ENCODE results near the gene THBS3. TPM values are rescaled to one million over a fixed set of nuclear protein-coding genes. Genes with fewer than 3 reads are reported as not detected.

THBS3 gene
- total and polyA plus RNA-seq, 2 of the 13 experiments (the other 11 are each of a cell fraction or from before 2014, with no cell fraction given) = 0.86 to 3.6 TPM

DNA sequence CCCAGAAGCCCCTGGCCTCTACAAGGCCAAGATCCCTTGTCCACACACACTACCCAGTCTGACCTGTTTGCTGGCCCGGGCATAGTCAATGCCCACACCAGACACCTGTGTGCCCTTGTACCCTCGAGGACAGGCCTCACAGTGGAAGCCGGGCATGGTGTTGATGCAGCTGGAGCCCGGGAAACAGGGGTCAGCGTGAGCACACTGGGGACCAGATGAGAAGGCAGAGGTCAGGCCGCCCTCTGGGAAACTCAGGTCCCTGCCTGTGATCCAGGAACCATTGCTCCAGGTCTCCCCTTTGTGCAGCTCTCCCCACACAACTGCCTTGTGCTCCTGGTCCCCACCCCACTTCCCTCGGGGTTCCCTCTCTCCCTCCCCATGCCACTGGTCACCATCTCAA is 5.5 kb downstream of the THBS3 start:
- no peaks in the 10 kb centered on the region for H4K20me1 ChIP-seq (ENCODE audit: insufficient read depth, low read length)
- 8% methylated on average over 5 of the region's 7 CpGs for WGBS (ENCODE audit: low lambda C conversion rate)
- no peak for DNase-seq (ENCODE audit: low spot score)
- intact Hi-C loops (cut with micrococcal nuclease; ENCODE audit: unreplicated experiment) = loop anchor here (10.0 kb wide), 1 partner anchor 103 kb away; the partner anchor contains the start of genes FDPS and PKLR
- H3K9me3 ChIP-seq (ENCODE audit: low read length) = no peaks in the 10 kb centered on the region
- no peaks in the 10 kb centered on the region for H3K79me2 ChIP-seq (ENCODE audit: insufficient read depth, low read length)
- in situ Hi-C loops (cut with HindIII; ENCODE audit: extremely low pct_ligation_motif_present, low pct_unique_long_range_greater_than_20kb) = loop anchor here (10.0 kb wide), 1 partner anchor 393 kb away; no protein-coding TSS in a partner anchor
- H2AFZ ChIP-seq (ENCODE audit: low read length) = no peak overlapping the region
- no peak overlapping the region for H3K4me2 ChIP-seq (ENCODE audit: low read depth, low read length)
- ATAC-seq = no peak
- H3K27ac ChIP-seq (ENCODE audit: extremely low read length, insufficient read depth, low read length) = no peak overlapping the region
- H3K36me3 ChIP-seq (replicated peaks in 1 of 2; ENCODE audit: control insufficient read depth in 1 of 2, insufficient read depth in 2 of 2, low read length in 2 of 2) = no peaks in the 10 kb centered on the region
- H3K27me3 ChIP-seq (ENCODE audit: control insufficient read depth in 1 of 2, insufficient read depth in 2 of 2, low read length in 2 of 2) = peaks cover 0 to 38% of the 10 kb centered on the region in 2 experiments; a peak in 4 of 5 replicates
- ChIA-PET POLR2A (no interaction called here), CTCF (ENCODE audit: low intra/inter-chr PET ratio, low total read pairs) (no interaction called here)
- H3K4me1 ChIP-seq (ENCODE audit: insufficient read depth, low read length) = peaks cover 13% of the 10 kb centered on the region
- H3K9ac ChIP-seq (ENCODE audit: insufficient read depth, low read depth, low read length) = no peak overlapping the region
- H3K4me3 ChIP-seq (replicated peaks in 1 of 3; ENCODE audit: insufficient read depth in 1 of 3, low read depth in 2 of 3, low read length in 3 of 3) = no peak overlapping the region
- TF ChIP-seq, protein P1, sequence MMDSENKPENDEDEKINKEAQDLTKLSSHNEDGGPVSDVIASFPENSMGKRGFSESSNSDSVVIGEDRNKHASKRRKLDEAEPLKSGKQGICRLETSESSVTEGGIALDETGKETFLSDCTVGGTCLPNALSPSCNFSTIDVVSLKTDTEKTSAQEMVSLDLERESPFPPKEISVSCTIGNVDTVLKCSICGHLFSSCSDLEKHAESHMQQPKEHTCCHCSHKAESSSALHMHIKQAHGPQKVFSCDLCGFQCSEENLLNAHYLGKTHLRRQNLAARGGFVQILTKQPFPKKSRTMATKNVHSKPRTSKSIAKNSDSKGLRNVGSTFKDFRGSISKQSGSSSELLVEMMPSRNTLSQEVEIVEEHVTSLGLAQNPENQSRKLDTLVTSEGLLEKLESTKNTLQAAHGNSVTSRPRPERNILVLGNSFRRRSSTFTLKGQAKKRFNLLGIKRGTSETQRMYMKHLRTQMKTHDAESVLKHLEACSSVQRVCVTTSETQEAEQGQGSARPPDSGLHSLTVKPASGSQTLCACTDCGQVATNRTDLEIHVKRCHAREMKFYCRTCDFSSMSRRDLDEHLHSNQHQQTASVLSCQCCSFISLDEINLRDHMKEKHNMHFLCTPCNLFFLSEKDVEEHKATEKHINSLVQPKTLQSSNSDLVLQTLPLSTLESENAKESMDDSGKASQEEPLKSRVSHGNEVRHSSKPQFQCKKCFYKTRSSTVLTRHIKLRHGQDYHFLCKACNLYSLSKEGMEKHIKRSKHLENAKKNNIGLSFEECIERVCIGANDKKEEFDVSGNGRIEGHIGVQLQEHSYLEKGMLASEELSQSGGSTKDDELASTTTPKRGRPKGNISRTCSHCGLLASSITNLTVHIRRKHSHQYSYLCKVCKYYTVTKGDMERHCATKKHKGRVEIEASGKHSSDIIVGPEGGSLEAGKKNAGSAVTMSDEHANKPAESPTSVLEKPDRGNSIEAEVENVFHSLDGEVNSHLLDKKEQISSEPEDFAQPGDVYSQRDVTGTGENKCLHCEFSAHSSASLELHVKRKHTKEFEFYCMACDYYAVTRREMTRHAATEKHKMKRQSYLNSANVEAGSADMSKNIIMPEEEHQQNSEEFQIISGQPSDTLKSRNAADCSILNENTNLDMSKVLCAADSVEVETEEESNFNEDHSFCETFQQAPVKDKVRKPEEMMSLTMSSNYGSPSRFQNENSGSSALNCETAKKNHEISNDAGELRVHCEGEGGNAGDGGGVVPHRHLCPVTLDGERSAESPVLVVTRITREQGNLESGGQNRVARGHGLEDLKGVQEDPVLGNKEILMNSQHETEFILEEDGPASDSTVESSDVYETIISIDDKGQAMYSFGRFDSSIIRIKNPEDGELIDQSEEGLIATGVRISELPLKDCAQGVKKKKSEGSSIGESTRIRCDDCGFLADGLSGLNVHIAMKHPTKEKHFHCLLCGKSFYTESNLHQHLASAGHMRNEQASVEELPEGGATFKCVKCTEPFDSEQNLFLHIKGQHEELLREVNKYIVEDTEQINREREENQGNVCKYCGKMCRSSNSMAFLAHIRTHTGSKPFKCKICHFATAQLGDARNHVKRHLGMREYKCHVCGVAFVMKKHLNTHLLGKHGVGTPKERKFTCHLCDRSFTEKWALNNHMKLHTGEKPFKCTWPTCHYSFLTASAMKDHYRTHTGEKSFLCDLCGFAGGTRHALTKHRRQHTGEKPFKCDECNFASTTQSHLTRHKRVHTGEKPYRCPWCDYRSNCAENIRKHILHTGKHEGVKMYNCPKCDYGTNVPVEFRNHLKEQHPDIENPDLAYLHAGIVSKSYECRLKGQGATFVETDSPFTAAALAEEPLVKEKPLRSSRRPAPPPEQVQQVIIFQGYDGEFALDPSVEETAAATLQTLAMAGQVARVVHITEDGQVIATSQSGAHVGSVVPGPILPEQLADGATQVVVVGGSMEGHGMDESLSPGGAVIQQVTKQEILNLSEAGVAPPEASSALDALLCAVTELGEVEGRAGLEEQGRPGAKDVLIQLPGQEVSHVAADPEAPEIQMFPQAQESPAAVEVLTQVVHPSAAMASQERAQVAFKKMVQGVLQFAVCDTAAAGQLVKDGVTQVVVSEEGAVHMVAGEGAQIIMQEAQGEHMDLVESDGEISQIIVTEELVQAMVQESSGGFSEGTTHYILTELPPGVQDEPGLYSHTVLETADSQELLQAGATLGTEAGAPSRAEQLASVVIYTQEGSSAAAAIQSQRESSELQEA (CRISPR knock-in tag; IDR thresholded peaks at IDR 0.05; ENCODE audit: not compliant biosample characterization) = no peak
- TF ChIP-seq XRCC5 (optimal IDR thresholded peaks at IDR 0.05; ENCODE audit: low read length) (no peak), GFI1 (CRISPR knock-in tag; IDR thresholded peaks at IDR 0.05; ENCODE audit: borderline replicate concordance) (no peak), ZNF724P (CRISPR knock-in tag; IDR thresholded peaks at IDR 0.05; ENCODE audit: borderline replicate concordance) (no peak), RFXANK (CRISPR knock-in tag; IDR thresholded peaks at IDR 0.05) (no peak), ETV5 (CRISPR knock-in tag; IDR thresholded peaks at IDR 0.05; ENCODE audit: borderline replicate concordance) (no peak), MTA1 (CRISPR knock-in tag; IDR thresholded peaks at IDR 0.05; ENCODE audit: borderline replicate concordance) (no peak), TBL1XR1 (IDR thresholded peaks at IDR 0.05; ENCODE audit: borderline replicate concordance, low read length, partially characterized antibody) (no peak)
- TF ChIP-seq, protein P2, sequence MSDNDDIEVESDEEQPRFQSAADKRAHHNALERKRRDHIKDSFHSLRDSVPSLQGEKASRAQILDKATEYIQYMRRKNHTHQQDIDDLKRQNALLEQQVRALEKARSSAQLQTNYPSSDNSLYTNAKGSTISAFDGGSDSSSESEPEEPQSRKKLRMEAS (IDR thresholded peaks at IDR 0.05) = no peak
- TF ChIP-seq, protein P3, sequence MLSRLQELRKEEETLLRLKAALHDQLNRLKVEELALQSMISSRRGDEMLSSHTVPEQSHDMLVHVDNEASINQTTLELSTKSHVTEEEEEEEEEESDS (CRISPR knock-in tag; IDR thresholded peaks at IDR 0.05; ENCODE audit: borderline replicate concordance) = no peak
- TF ChIP-seq, protein P4, sequence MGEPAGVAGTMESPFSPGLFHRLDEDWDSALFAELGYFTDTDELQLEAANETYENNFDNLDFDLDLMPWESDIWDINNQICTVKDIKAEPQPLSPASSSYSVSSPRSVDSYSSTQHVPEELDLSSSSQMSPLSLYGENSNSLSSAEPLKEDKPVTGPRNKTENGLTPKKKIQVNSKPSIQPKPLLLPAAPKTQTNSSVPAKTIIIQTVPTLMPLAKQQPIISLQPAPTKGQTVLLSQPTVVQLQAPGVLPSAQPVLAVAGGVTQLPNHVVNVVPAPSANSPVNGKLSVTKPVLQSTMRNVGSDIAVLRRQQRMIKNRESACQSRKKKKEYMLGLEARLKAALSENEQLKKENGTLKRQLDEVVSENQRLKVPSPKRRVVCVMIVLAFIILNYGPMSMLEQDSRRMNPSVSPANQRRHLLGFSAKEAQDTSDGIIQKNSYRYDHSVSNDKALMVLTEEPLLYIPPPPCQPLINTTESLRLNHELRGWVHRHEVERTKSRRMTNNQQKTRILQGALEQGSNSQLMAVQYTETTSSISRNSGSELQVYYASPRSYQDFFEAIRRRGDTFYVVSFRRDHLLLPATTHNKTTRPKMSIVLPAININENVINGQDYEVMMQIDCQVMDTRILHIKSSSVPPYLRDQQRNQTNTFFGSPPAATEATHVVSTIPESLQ (CRISPR knock-in tag; conservative IDR thresholded peaks at IDR 0.05) = no peak
- no TSS peak for BruUV-seq (replicated peaks)
- FAIRE-seq = no peak
